ENCODE results near the gene LTK.
A peak's percentile ranks its signal among the peaks of the same experiment; 100 is the strongest.

Gene LTK

GRCh38 chr15:41505776-41506175, 7.9 kb downstream of the LTK start:
- H3K4me3 ChIP-seq (ENCODE audit: low read depth in 1 of 2, low read length in 2 of 2), result no peak overlapping the region
- no peaks in the 10 kb centered on the region for H3K36me3 ChIP-seq (ENCODE audit: control insufficient read depth in 1 of 2, insufficient read depth in 2 of 2, low read length in 2 of 2)
- peaks cover 0 to 17% of the 10 kb centered on the region in 2 donors for H3K4me1 ChIP-seq (ENCODE audit: control insufficient read depth in 1 of 2, insufficient read depth in 2 of 2, low read length in 2 of 2)
- H3K27ac ChIP-seq (ENCODE audit: low read length), result no peak overlapping the region
- no peaks in the 10 kb centered on the region for H3K9me3 ChIP-seq (ENCODE audit: control insufficient read depth in 1 of 2, low read length in 2 of 2)
- peaks cover 15% of the 10 kb centered on the region for H3K27me3 ChIP-seq (ENCODE audit: low read depth, low read length)

- Histone ChIP-seq H3K9me3 (ENCODE audit: control insufficient read depth in 1 of 2, low read length in 2 of 2) (no peaks in the 10 kb centered on the region), H3K36me3 (ENCODE audit: control insufficient read depth in 1 of 2, insufficient read depth in 2 of 2, low read length in 2 of 2) (no peaks in the 10 kb centered on the region), H3K4me3 (ENCODE audit: low read depth in 1 of 2, low read length in 2 of 2) (no peak overlapping the region), H3K27me3 (ENCODE audit: low read depth, low read length) (peaks cover 15% of the 10 kb centered on the region), H3K27ac (ENCODE audit: low read length) (no peak overlapping the region), H3K4me1 (ENCODE audit: control insufficient read depth in 1 of 2, insufficient read depth in 2 of 2, low read length in 2 of 2) (peaks cover 0 to 17% of the 10 kb centered on the region in 2 donors)
These were observed 8.7 kb downstream of the LTK start for GRCh38 chr15:41504751-41505492.

- no peaks in the 10 kb centered on the region for H3K36me3 ChIP-seq (ENCODE audit: control insufficient read depth in 1 of 2, insufficient read depth in 2 of 2, low read length in 2 of 2)
- H3K27ac ChIP-seq (ENCODE audit: low read length), result no peak overlapping the region
- no peaks in the 10 kb centered on the region for H3K9me3 ChIP-seq (ENCODE audit: control insufficient read depth in 1 of 2, low read length in 2 of 2)
- H3K4me1 ChIP-seq (ENCODE audit: control insufficient read depth in 1 of 2, insufficient read depth in 2 of 2, low read length in 2 of 2), result peaks cover 0 to 17% of the 10 kb centered on the region in 2 donors
- H3K4me3 ChIP-seq (ENCODE audit: low read depth in 1 of 2, low read length in 2 of 2), result no peak overlapping the region
- H3K27me3 ChIP-seq (ENCODE audit: low read depth, low read length), result peaks cover 15% of the 10 kb centered on the region
These were observed 10.0 kb downstream of the LTK start for GRCh38 chr15:41503669-41504010.

- Histone ChIP-seq H3K4me3 (ENCODE audit: low read depth in 1 of 2, low read length in 2 of 2) (peak overlapping the region; percentile 33 to 55), H3K9me3 (ENCODE audit: control insufficient read depth in 1 of 2, low read length in 2 of 2) (no peaks in the 10 kb centered on the region), H3K27ac (ENCODE audit: low read length) (no peak overlapping the region), H3K27me3 (ENCODE audit: low read depth, low read length) (peaks cover 15% of the 10 kb centered on the region), H3K36me3 (ENCODE audit: control insufficient read depth in 1 of 2, insufficient read depth in 2 of 2, low read length in 2 of 2) (no peaks in the 10 kb centered on the region), H3K4me1 (ENCODE audit: control insufficient read depth in 1 of 2, insufficient read depth in 2 of 2, low read length in 2 of 2) (peaks cover 0 to 17% of the 10 kb centered on the region in 2 donors)
These were observed 10.6 kb downstream of the LTK start for GRCh38 chr15:41502795-41503668.

- Histone ChIP-seq H3K36me3 (ENCODE audit: control insufficient read depth in 1 of 2, insufficient read depth in 2 of 2, low read length in 2 of 2) (no peaks in the 10 kb centered on the region), H3K4me1 (ENCODE audit: control insufficient read depth in 1 of 2, insufficient read depth in 2 of 2, low read length in 2 of 2) (peaks cover 0 to 17% of the 10 kb centered on the region in 2 donors), H3K27ac (ENCODE audit: low read length) (no peak overlapping the region), H3K27me3 (ENCODE audit: low read depth, low read length) (peaks cover 15% of the 10 kb centered on the region), H3K9me3 (ENCODE audit: control insufficient read depth in 1 of 2, low read length in 2 of 2) (no peaks in the 10 kb centered on the region), H3K4me3 (ENCODE audit: low read depth in 1 of 2, low read length in 2 of 2) (peak overlapping the region; percentile 33 to 55)
These were observed 11.5 kb downstream of the LTK start for GRCh38 chr15:41501931-41502794.

- no peaks in the 10 kb centered on the region for H3K36me3 ChIP-seq (ENCODE audit: control insufficient read depth in 1 of 2, insufficient read depth in 2 of 2, low read length in 2 of 2)
- H3K27me3 ChIP-seq (ENCODE audit: low read depth, low read length), result peaks cover 15% of the 10 kb centered on the region
- H3K4me1 ChIP-seq (ENCODE audit: control insufficient read depth in 1 of 2, insufficient read depth in 2 of 2, low read length in 2 of 2), result peaks cover 0 to 17% of the 10 kb centered on the region in 2 donors
- no peaks in the 10 kb centered on the region for H3K9me3 ChIP-seq (ENCODE audit: control insufficient read depth in 1 of 2, low read length in 2 of 2)
- no peak overlapping the region for H3K27ac ChIP-seq (ENCODE audit: low read length)
- peak overlapping the region in 1 of 2 donors; percentile 55 for H3K4me3 ChIP-seq (ENCODE audit: low read depth in 1 of 2, low read length in 2 of 2)
These were observed 12.3 kb downstream of the LTK start for GRCh38 chr15:41501191-41501917.

GRCh38 chr15:41499109-41499851, 14.3 kb downstream of the LTK start:
- Histone ChIP-seq H3K4me3 (ENCODE audit: low read depth in 1 of 2, low read length in 2 of 2) (no peak overlapping the region), H3K27ac (ENCODE audit: low read length) (no peak overlapping the region), H3K4me1 (ENCODE audit: control insufficient read depth in 1 of 2, insufficient read depth in 2 of 2, low read length in 2 of 2) (peaks cover 0 to 36% of the 10 kb centered on the region in 2 donors), H3K9me3 (ENCODE audit: control insufficient read depth in 1 of 2, low read length in 2 of 2) (no peaks in the 10 kb centered on the region), H3K36me3 (ENCODE audit: control insufficient read depth in 1 of 2, insufficient read depth in 2 of 2, low read length in 2 of 2) (no peaks in the 10 kb centered on the region), H3K27me3 (ENCODE audit: low read depth, low read length) (peaks cover 19% of the 10 kb centered on the region)

GRCh38 chr15:41498657-41499056, 15.0 kb downstream of the LTK start:
- H3K4me3 ChIP-seq (ENCODE audit: low read depth in 1 of 2, low read length in 2 of 2), result no peak overlapping the region
- peaks cover 0 to 39% of the 10 kb centered on the region in 2 donors for H3K4me1 ChIP-seq (ENCODE audit: control insufficient read depth in 1 of 2, insufficient read depth in 2 of 2, low read length in 2 of 2)
- peaks cover 19% of the 10 kb centered on the region for H3K27me3 ChIP-seq (ENCODE audit: low read depth, low read length)
- H3K36me3 ChIP-seq (ENCODE audit: control insufficient read depth in 1 of 2, insufficient read depth in 2 of 2, low read length in 2 of 2), result no peaks in the 10 kb centered on the region
- H3K27ac ChIP-seq (ENCODE audit: low read length), result no peak overlapping the region
- H3K9me3 ChIP-seq (ENCODE audit: control insufficient read depth in 1 of 2, low read length in 2 of 2), result no peaks in the 10 kb centered on the region

GRCh38 chr15:41495736-41496599, 17.7 kb downstream of the LTK start:
- Histone ChIP-seq H3K36me3 (ENCODE audit: control insufficient read depth in 1 of 2, insufficient read depth in 2 of 2, low read length in 2 of 2) (no peaks in the 10 kb centered on the region), H3K27me3 (ENCODE audit: low read depth, low read length) (peaks cover 20% of the 10 kb centered on the region), H3K9me3 (ENCODE audit: control insufficient read depth in 1 of 2, low read length in 2 of 2) (no peaks in the 10 kb centered on the region), H3K4me1 (ENCODE audit: control insufficient read depth in 1 of 2, insufficient read depth in 2 of 2, low read length in 2 of 2) (peaks cover 7 to 35% of the 10 kb centered on the region in 2 donors), H3K4me3 (ENCODE audit: low read depth in 1 of 2, low read length in 2 of 2) (peak overlapping the region in 1 of 2 donors; percentile 57), H3K27ac (ENCODE audit: low read length) (peak overlapping the region; percentile 8)
